ENCODE results near the gene CCDC183. TPM values are rescaled to one million over a fixed set of nuclear protein-coding genes. Genes with fewer than 3 reads are reported as not detected.
A peak's percentile ranks its signal among the peaks of the same experiment; 100 is the strongest.

Gene CCDC183
- total RNA-seq: 1 to 10 TPM in 4 of 5 experiments, under 1 TPM in 1; 0.36 to 6.6 (median 3.0) TPM
- polyA plus RNA-seq: under 1 TPM; 0.35 to 0.62 TPM
- 1.9 reads per million, percentile 8 among the genes with 10 or more reads in this experiment for total RNA-seq

DNA sequence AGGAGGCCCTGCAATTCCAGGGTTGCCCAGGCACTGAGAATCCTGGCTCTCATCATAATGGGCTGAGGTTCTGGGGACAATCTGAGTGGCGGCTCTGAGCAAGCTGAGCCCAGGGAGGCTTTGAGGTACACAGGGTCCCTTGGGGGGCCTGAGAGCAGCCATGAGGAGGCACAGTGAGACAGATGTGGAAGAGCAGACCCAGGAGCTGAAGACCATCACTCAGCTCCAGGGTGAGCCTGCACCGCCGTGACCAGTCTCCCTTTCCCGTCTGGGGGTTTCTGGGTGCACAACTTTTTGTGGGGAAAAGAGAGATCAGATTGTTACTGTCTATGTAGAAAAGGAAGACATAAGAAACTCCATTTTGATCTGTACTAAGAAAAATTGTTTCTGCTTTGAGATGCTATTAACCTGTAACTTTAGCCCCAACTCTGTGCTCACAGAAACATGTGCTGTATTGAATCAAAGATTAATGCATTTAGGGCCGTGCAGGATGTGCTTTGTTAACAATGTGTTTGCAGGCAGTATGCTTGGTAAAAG lies at the start of gene CCDC183:
TSS of gene CCDC183 (plus strand) at position 101 of the 537 bp plus-strand sequence. CDS start at position 161, 60 bp downstream.
- peaks cover 0 to 17% (median 3%) of the 10 kb centered on the region in 3 experiments for H3K36me3 ChIP-seq (ENCODE audit: control insufficient read depth in 2 of 3, insufficient read depth in 3 of 3, low read length in 3 of 3)
- DNase-seq (no peak), ATAC-seq (no peak)
- no peak within 1 kb of the TSS for H3K4me3 ChIP-seq (ENCODE audit: low read length)
- H3K27ac ChIP-seq (ENCODE audit: low read depth, low read length): no peak within 1 kb of the TSS
- Mint-ChIP-seq H3K9me3 (no peaks in the 10 kb centered on the region), H3K4me1 (peaks cover 13 to 49% (median 38%) of the 10 kb centered on the region in 7 donors), H3K36me3 (peaks cover 0 to 5% (median 0%) of the 10 kb centered on the region in 5 donors), H3K4me3 (peak within 1 kb of the TSS in 8 of 10 donors; percentile 6 to 54 (median 34)), H3K27ac (peak within 1 kb of the TSS in 5 of 9 donors; percentile 21 to 52 (median 33)), H3K27me3 (peaks cover 0 to 34% (median 0%) of the 10 kb centered on the region in 5 donors)
- peaks cover 22 to 34% of the 10 kb centered on the region in 2 donors for H3K4me1 ChIP-seq (ENCODE audit: control insufficient read depth in 2 of 2, insufficient read depth in 2 of 2, low read length in 2 of 2)
- ChIA-PET POLR2A (interaction anchor here (0.6 to 1.4 kb wide), 2 partner anchors 84 to 626 kb away, joined by 3 read pairs; no protein-coding TSS in a partner anchor), CTCF (no interaction called here)
- no peaks in the 10 kb centered on the region for H3K27me3 ChIP-seq (ENCODE audit: control insufficient read depth in 2 of 2, insufficient read depth in 2 of 2, low read length in 2 of 2)
- H3K9me3 ChIP-seq (ENCODE audit: control insufficient read depth in 2 of 3, low read length in 3 of 3): no peaks in the 10 kb centered on the region
- intact Hi-C loops (cut with micrococcal nuclease): no loop called here

DNA sequence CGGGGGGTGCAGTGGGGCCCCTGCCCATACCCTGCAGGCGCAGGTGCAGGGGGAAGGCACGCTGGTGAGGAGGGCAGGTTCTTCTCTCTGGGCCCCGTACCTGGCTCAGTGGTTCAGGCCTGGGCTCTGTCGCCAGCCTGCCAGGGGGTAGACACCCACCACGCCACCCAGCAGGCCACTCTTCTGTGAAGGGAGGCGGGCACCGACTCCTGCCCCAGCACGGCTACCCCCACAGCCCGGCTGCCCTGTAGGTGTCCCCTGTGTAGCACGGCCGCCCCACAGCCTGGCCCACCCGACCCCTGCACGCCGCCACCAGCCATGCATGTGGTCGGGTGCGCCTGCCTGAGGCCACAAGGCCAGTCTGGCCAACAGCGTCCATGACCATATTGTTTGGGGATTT lies 49.5 kb upstream of the CCDC183 start:
- Histone ChIP-seq H3K27me3 (ENCODE audit: control insufficient read depth in 2 of 2, insufficient read depth in 2 of 2, low read length in 2 of 2) (no peaks in the 10 kb centered on the region), H3K36me3 (ENCODE audit: control insufficient read depth in 2 of 3, insufficient read depth in 3 of 3, low read length in 3 of 3) (no peaks in the 10 kb centered on the region), H3K4me3 (ENCODE audit: low read length) (no peak overlapping the region), H3K4me1 (ENCODE audit: control insufficient read depth in 2 of 2, insufficient read depth in 2 of 2, low read length in 2 of 2) (no peaks in the 10 kb centered on the region), H3K27ac (ENCODE audit: low read depth, low read length) (no peak overlapping the region), H3K9me3 (ENCODE audit: control insufficient read depth in 2 of 3, low read length in 3 of 3) (no peaks in the 10 kb centered on the region)
- DNase-seq (no peak), ATAC-seq (no peak)
- H3K9me3 Mint-ChIP-seq: peaks cover 0 to 13% (median 5%) of the 10 kb centered on the region in 11 donors
- H3K36me3 Mint-ChIP-seq: peaks cover 0 to 1% (median 0%) of the 10 kb centered on the region in 5 donors
- H3K27ac Mint-ChIP-seq: no peak overlapping the region
- ChIA-PET CTCF (no interaction called here), POLR2A (no interaction called here)
- H3K27me3 Mint-ChIP-seq: peaks cover 0 to 18% (median 5%) of the 10 kb centered on the region in 5 donors
- H3K4me3 Mint-ChIP-seq: no peak overlapping the region
- H3K4me1 Mint-ChIP-seq: peaks cover 0 to 5% (median 0%) of the 10 kb centered on the region in 7 donors
- intact Hi-C loops (cut with micrococcal nuclease): no loop called here

DNA sequence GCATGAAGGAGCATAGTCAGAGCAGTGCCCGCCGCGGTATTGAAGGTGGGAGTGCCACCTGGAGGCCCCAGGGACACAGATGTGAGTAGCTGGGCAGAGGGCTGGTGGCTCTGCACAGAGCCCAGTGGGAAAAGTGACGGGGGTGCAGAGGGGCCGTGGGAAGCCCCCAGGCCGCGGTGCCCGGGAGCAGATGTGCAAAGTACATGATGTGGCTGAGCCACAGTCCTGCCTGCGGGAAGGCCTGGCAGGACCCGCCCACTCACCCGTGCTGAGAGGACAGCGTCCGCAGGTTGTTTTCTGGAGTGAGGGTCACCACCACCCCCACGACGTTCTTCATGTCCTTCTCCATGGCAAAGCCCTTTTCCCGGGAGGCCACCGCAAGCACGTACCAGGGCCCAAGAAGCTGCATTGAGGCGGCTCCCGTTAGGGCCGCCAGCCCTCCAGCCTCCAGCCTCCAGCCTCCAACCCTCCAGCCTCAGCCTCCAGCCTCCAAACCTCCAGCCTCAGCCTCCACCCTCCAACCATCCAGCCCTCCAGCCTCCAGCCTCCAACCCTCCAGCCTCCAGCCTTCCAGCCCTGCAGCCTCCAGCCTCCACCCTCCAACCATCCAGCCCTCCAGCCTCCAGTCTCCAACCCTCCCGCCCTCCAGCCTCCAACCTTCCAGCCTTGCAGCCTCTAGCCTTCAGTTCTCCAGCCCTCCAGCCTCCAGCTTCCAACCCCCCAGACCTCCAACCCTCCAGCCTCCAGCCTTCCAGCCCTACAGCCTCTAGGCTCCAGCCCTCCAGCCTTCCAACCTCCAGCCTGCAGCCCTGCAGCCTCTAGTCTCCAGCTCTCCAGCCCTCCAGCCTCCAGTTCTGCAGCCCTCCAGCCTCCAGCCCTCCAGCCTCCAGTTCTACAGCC lies 48.7 kb upstream of the CCDC183 start:
- H3K4me1 ChIP-seq (ENCODE audit: control insufficient read depth in 2 of 2, insufficient read depth in 2 of 2, low read length in 2 of 2): no peaks in the 10 kb centered on the region
- H3K4me1 Mint-ChIP-seq: peaks cover 0 to 5% (median 0%) of the 10 kb centered on the region in 7 donors
- no peak overlapping the region for H3K27ac ChIP-seq (ENCODE audit: low read depth, low read length)
- POLR2A ChIA-PET: no interaction called here
- H3K9me3 Mint-ChIP-seq: peaks cover 0 to 21% (median 13%) of the 10 kb centered on the region in 11 donors
- peaks cover 0 to 20% (median 5%) of the 10 kb centered on the region in 5 donors for H3K27me3 Mint-ChIP-seq
- no peak overlapping the region for H3K4me3 Mint-ChIP-seq
- no peak for ATAC-seq
- peaks cover 0 to 9% (median 2%) of the 10 kb centered on the region in 5 donors for H3K36me3 Mint-ChIP-seq
- H3K27ac Mint-ChIP-seq: no peak overlapping the region
- CTCF ChIA-PET: no interaction called here
- H3K36me3 ChIP-seq (ENCODE audit: control insufficient read depth in 2 of 3, insufficient read depth in 3 of 3, low read length in 3 of 3): no peaks in the 10 kb centered on the region
- H3K27me3 ChIP-seq (ENCODE audit: control insufficient read depth in 2 of 2, insufficient read depth in 2 of 2, low read length in 2 of 2): no peaks in the 10 kb centered on the region
- H3K9me3 ChIP-seq (ENCODE audit: control insufficient read depth in 2 of 3, low read length in 3 of 3): no peaks in the 10 kb centered on the region
- no peak for DNase-seq
- H3K4me3 ChIP-seq (ENCODE audit: low read length): no peak overlapping the region
- intact Hi-C loops (cut with micrococcal nuclease): no loop called here

DNA sequence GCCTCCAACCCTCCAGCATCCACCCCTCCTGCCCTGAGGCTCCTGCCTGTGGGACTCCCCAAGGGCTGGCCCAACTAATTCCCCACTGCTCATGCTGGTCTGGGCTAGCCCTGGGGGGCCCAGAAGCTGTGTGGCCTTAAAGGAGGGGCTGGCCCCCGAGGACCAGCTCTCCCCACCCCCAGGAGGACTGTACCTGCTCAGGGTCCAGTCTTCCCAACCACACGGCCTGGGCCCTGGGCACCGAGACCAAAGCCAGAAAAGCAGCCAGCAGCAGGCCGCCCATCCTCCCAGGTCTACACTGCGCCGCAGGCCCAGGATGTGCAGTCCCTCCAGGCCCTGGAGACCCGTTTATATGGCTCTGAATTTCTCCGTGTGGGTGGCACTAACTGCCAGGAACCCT lies 47.9 kb upstream of the CCDC183 start, which contains the start of gene LCN6:
TSS of gene LCN6 (minus strand) at position 325 of the 400 bp plus-strand sequence. CDS start at position 283, 42 bp downstream.
- ATAC-seq (no peak), DNase-seq (no peak)
- no peaks in the 10 kb centered on the region for H3K4me1 ChIP-seq (ENCODE audit: control insufficient read depth in 2 of 2, insufficient read depth in 2 of 2, low read length in 2 of 2)
- no peak within 1 kb of the TSS for H3K4me3 ChIP-seq (ENCODE audit: low read length)
- no peak within 1 kb of the TSS for H3K27ac Mint-ChIP-seq
- intact Hi-C loops (cut with micrococcal nuclease): no loop called here
- H3K36me3 Mint-ChIP-seq: peaks cover 0 to 13% (median 5%) of the 10 kb centered on the region in 5 donors
- peaks cover 0 to 5% (median 0%) of the 10 kb centered on the region in 7 donors for H3K4me1 Mint-ChIP-seq
- H3K27ac ChIP-seq (ENCODE audit: low read depth, low read length): no peak within 1 kb of the TSS
- POLR2A ChIA-PET: no interaction called here
- H3K27me3 Mint-ChIP-seq: peaks cover 0 to 23% (median 6%) of the 10 kb centered on the region in 5 donors
- no peaks in the 10 kb centered on the region for H3K9me3 ChIP-seq (ENCODE audit: control insufficient read depth in 2 of 3, low read length in 3 of 3)
- no peaks in the 10 kb centered on the region for H3K36me3 ChIP-seq (ENCODE audit: control insufficient read depth in 2 of 3, insufficient read depth in 3 of 3, low read length in 3 of 3)
- no peaks in the 10 kb centered on the region for H3K27me3 ChIP-seq (ENCODE audit: control insufficient read depth in 2 of 2, insufficient read depth in 2 of 2, low read length in 2 of 2)
- H3K4me3 Mint-ChIP-seq: no peak within 1 kb of the TSS
- CTCF ChIA-PET: no interaction called here
- H3K9me3 Mint-ChIP-seq: peaks cover 0 to 27% (median 18%) of the 10 kb centered on the region in 11 donors

DNA sequence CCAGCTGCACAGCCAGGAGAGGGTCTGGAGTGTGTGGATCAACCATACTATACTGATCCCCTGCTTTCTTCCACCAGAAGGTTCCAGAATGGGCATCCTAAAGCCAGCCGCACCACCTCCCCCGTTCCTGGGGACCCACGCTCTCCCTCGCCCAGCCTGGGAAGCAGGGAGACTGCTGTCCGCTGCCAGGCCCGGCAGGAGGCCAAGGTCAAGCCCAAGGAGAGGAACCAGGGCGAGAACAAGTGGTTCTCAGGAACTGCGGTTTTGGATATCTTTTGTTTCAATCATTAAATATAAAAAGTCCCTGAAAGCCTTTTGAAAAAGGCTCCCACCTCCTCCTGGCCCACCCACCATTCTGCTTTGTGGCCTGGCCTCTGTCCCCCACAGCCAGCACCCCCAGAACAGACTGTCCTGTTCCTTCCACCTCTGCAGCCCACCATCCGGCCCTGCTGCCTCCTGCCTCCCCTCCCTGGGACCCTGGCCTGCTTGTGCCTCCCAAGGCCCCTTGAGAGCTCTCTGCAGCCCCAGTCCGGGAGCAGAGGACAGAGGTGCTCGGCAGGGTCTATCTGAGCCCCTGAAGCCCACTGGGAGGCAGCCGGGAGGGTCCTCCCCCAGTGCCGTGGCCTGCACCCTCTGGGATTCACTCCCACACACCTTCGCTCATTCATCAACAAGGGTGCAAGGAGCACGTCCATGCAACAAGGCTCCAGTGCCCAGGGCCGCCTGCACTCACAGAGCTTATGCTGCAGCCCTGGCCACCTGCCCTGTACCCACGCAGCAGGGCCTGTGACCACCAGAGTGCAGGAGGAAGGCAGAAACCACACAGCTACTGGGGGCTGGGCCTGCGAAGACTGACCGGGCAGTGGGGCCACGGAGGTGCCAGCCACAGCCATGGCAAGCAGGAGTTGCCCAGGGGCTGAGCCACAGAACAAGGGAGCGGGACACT lies 47.2 kb upstream of the CCDC183 start:
- no peak for ATAC-seq
- no peaks in the 10 kb centered on the region for H3K4me1 ChIP-seq (ENCODE audit: control insufficient read depth in 2 of 2, insufficient read depth in 2 of 2, low read length in 2 of 2)
- peaks cover 0 to 27% (median 18%) of the 10 kb centered on the region in 11 donors for H3K9me3 Mint-ChIP-seq
- no peak overlapping the region for H3K4me3 ChIP-seq (ENCODE audit: low read length)
- intact Hi-C loops (cut with micrococcal nuclease): no loop called here
- peaks cover 0 to 5% (median 0%) of the 10 kb centered on the region in 7 donors for H3K4me1 Mint-ChIP-seq
- H3K36me3 Mint-ChIP-seq: peaks cover 0 to 13% (median 5%) of the 10 kb centered on the region in 5 donors
- no peaks in the 10 kb centered on the region for H3K36me3 ChIP-seq (ENCODE audit: control insufficient read depth in 2 of 3, insufficient read depth in 3 of 3, low read length in 3 of 3)
- peaks cover 0 to 19% (median 6%) of the 10 kb centered on the region in 5 donors for H3K27me3 Mint-ChIP-seq
- no peaks in the 10 kb centered on the region for H3K9me3 ChIP-seq (ENCODE audit: control insufficient read depth in 2 of 3, low read length in 3 of 3)
- CTCF ChIA-PET: no interaction called here
- H3K27me3 ChIP-seq (ENCODE audit: control insufficient read depth in 2 of 2, insufficient read depth in 2 of 2, low read length in 2 of 2): no peaks in the 10 kb centered on the region
- H3K27ac ChIP-seq (ENCODE audit: low read depth, low read length): no peak overlapping the region
- H3K27ac Mint-ChIP-seq: no peak overlapping the region
- POLR2A ChIA-PET: no interaction called here
- DNase-seq: no peak
- H3K4me3 Mint-ChIP-seq: no peak overlapping the region

DNA sequence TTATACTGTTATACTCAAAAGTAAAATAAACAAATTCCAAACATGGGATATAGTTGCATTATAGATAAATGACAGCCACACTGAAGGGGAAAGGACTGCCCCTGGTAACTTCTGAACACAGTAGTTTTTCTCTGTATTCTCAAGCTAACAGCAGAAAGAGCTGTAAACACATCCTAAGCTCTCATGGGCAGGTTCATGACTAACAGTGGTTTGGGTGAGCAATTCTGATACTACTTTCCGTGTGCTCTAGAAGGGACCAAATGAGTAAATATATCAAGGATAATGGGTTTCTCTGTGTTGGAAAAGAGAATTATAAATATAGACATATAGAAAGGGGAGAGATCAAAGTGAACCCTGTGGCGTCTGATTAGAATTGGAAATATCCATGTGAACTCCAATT lies 45.6 kb upstream of the CCDC183 start:
- ChIA-PET CTCF (no interaction called here), POLR2A (no interaction called here)
- DNase-seq (no peak), ATAC-seq (no peak)
- Histone ChIP-seq H3K36me3 (ENCODE audit: control insufficient read depth in 2 of 3, insufficient read depth in 3 of 3, low read length in 3 of 3) (no peaks in the 10 kb centered on the region), H3K4me3 (ENCODE audit: low read length) (no peak overlapping the region), H3K27me3 (ENCODE audit: control insufficient read depth in 2 of 2, insufficient read depth in 2 of 2, low read length in 2 of 2) (no peaks in the 10 kb centered on the region), H3K9me3 (ENCODE audit: control insufficient read depth in 2 of 3, low read length in 3 of 3) (no peaks in the 10 kb centered on the region), H3K4me1 (ENCODE audit: control insufficient read depth in 2 of 2, insufficient read depth in 2 of 2, low read length in 2 of 2) (no peaks in the 10 kb centered on the region), H3K27ac (ENCODE audit: low read depth, low read length) (no peak overlapping the region)
- intact Hi-C loops (cut with micrococcal nuclease): no loop called here
- peaks cover 1 to 27% (median 19%) of the 10 kb centered on the region in 11 donors for H3K9me3 Mint-ChIP-seq
- H3K36me3 Mint-ChIP-seq: peaks cover 0 to 13% (median 6%) of the 10 kb centered on the region in 5 donors
- peaks cover 0 to 5% (median 0%) of the 10 kb centered on the region in 7 donors for H3K4me1 Mint-ChIP-seq
- H3K27ac Mint-ChIP-seq: no peak overlapping the region
- peaks cover 0 to 22% (median 6%) of the 10 kb centered on the region in 5 donors for H3K27me3 Mint-ChIP-seq
- H3K4me3 Mint-ChIP-seq: no peak overlapping the region
